ENCODE measurements around the gene IGFBPL1. TPM values are rescaled to one million over a fixed set of nuclear protein-coding genes. Genes with fewer than 3 reads are reported as not detected.

Gene IGFBPL1
- total and polyA plus RNA-seq, 8 donors = 1.2 to 5.9 (median 1.6) TPM

GRCh38 chr9:38368731-38369130 is 55.5 kb downstream of the IGFBPL1 start:
- Histone ChIP-seq H3K27me3 (no peaks in the 10 kb centered on the region), H3K4me3 (no peak overlapping the region), H3K9me3 (no peaks in the 10 kb centered on the region), H3K27ac (no peak overlapping the region), H3K4me1 (no peaks in the 10 kb centered on the region), H3K36me3 (no peaks in the 10 kb centered on the region)
- TF ChIP-seq CTCF (IDR thresholded peaks at IDR 0.05) = no peak
- ATAC-seq (no peak), DNase-seq (no peak)
- intact Hi-C loops (cut with DNase I) = loop anchor here in 1 of 2 donors (10.0 kb wide), 1 partner anchor 454 kb away; no protein-coding TSS in a partner anchor

GRCh38 chr9:38367898-38368297 is 56.4 kb downstream of the IGFBPL1 start:
- Histone ChIP-seq H3K36me3 (no peaks in the 10 kb centered on the region), H3K27me3 (no peaks in the 10 kb centered on the region), H3K9me3 (no peaks in the 10 kb centered on the region), H3K4me1 (peaks cover 0 to 6% of the 10 kb centered on the region in 2 donors), H3K4me3 (no peak overlapping the region), H3K27ac (no peak overlapping the region)
- intact Hi-C loops (cut with DNase I) = loop anchor here in 1 of 2 donors (10.0 kb wide), 1 partner anchor 453 kb away; no protein-coding TSS in a partner anchor
- no peak for DNase-seq
- TF ChIP-seq CTCF (IDR thresholded peaks at IDR 0.05) = no peak
- ATAC-seq = no peak

- Histone ChIP-seq H3K4me1 (peaks cover 3 to 10% of the 10 kb centered on the region in 2 donors), H3K27ac (no peak overlapping the region), H3K36me3 (no peaks in the 10 kb centered on the region), H3K4me3 (no peak overlapping the region), H3K27me3 (no peaks in the 10 kb centered on the region), H3K9me3 (no peaks in the 10 kb centered on the region)
- DNase-seq (peak in 1 of 4 donors; percentile 24), ATAC-seq (no peak)
- no peak for TF ChIP-seq CTCF (IDR thresholded peaks at IDR 0.05)
- intact Hi-C loops (cut with DNase I) = loop anchor here in 1 of 2 donors (10.0 kb wide), 1 partner anchor 449 kb away; no protein-coding TSS in a partner anchor
Observed at GRCh38 chr9:38363589-38363925, 60.7 kb downstream of the IGFBPL1 start.

- DNase-seq (peak in 3 of 4 donors; percentile 20 to 79 (median 61)), ATAC-seq (peak; percentile 93)
- H3K4me1 ChIP-seq = peaks cover 3 to 10% of the 10 kb centered on the region in 2 donors
- no peaks in the 10 kb centered on the region for H3K27me3 ChIP-seq
- H3K4me3 ChIP-seq = no peak overlapping the region
- intact Hi-C loops (cut with DNase I) = loop anchor here in 1 of 2 donors (10.0 kb wide), 1 partner anchor 448 kb away; no protein-coding TSS in a partner anchor
- H3K27ac ChIP-seq = no peak overlapping the region
- TF ChIP-seq CTCF (IDR thresholded peaks at IDR 0.05) = peak in 1 of 2 donors; percentile 25
- H3K36me3 ChIP-seq = no peaks in the 10 kb centered on the region
- H3K9me3 ChIP-seq = no peaks in the 10 kb centered on the region
Observed at GRCh38 chr9:38362852-38363588, 61.2 kb downstream of the IGFBPL1 start.

GRCh38 chr9:38361473-38361850 is 62.8 kb downstream of the IGFBPL1 start:
- Histone ChIP-seq H3K4me3 (no peak overlapping the region), H3K27me3 (no peaks in the 10 kb centered on the region), H3K9me3 (no peaks in the 10 kb centered on the region), H3K27ac (no peak overlapping the region), H3K4me1 (peaks cover 3 to 10% of the 10 kb centered on the region in 2 donors), H3K36me3 (no peaks in the 10 kb centered on the region)
- DNase-seq (peak in 1 of 4 donors; percentile 54), ATAC-seq (peak; percentile 69)
- intact Hi-C loops (cut with DNase I) = loop anchor here in 1 of 2 donors (10.0 kb wide), 1 partner anchor 447 kb away; no protein-coding TSS in a partner anchor
- TF ChIP-seq CTCF (IDR thresholded peaks at IDR 0.05) = no peak
